GM10266 (cell line): Measurements from ENCODE around the gene PGPEP1.

Experiments
- DNase-seq: peaks from one replicate; pipeline ENCODE4 v3.0.0; 2012; ENCODE audit errors: extremely low spot score
- CTCF ChIP-seq: IDR thresholded peaks from 2 replicates; pipeline ENCODE4 v1.5.1; 2012; ENCODE audit warnings: mild to moderate bottlenecking, low read depth; ENCODE audit not compliant: control insufficient read depth, insufficient read depth; ENCODE audit errors: missing control alignments

Gene PGPEP1

GRCh38 chr19:18294467-18294864, 45.9 kb upstream of the PGPEP1 start:
- DNase-seq: no peak

GRCh38 chr19:18295034-18295451, 45.4 kb upstream of the PGPEP1 start:
- no peak for TF ChIP-seq CTCF

More at GRCh38 chr19:18294467-18294864, 45.9 kb upstream of the PGPEP1 start:
- TF ChIP-seq CTCF: no peak

GRCh38 chr19:18297308-18297707, 43.1 kb upstream of the PGPEP1 start:
- no peak for TF ChIP-seq CTCF
- DNase-seq: no peak

More at GRCh38 chr19:18295034-18295451, 45.4 kb upstream of the PGPEP1 start:
- DNase-seq: no peak

- no peak for TF ChIP-seq CTCF
- DNase-seq: no peak
Observed at GRCh38 chr19:18298601-18299000, 41.8 kb upstream of the PGPEP1 start.

GRCh38 chr19:18299654-18300053, 40.7 kb upstream of the PGPEP1 start:
- no peak for DNase-seq
- no peak for TF ChIP-seq CTCF

GRCh38 chr19:18300930-18301717, 39.3 kb upstream of the PGPEP1 start:
- TF ChIP-seq CTCF: no peak
- DNase-seq: no peak

- TF ChIP-seq CTCF: no peak
- no peak for DNase-seq
Observed at GRCh38 chr19:18301718-18302111, 38.7 kb upstream of the PGPEP1 start.
